ENCODE data around the gene OR2T2. TPM values are rescaled to one million over a fixed set of nuclear protein-coding genes. Genes with fewer than 3 reads are reported as not detected.
"Not testable (repeated sequence)": the region's sequence is repeated elsewhere in the genome, so short reads cannot be mapped to it uniquely, and the experiment has no call there.

The OR2T2 gene
- total and polyA plus RNA-seq, 7 donors, result not detected

- H3K9me3 ChIP-seq; H3K4me3 ChIP-seq; H3K36me3 ChIP-seq; DNase-seq; H3K27ac ChIP-seq; H3K27me3 ChIP-seq; intact Hi-C loops (cut with DNase I); H3K4me1 ChIP-seq: not testable (repeated sequence)
- WGBS, 2 donors, result 73 to 81% methylated on average over 3 of the region's 3 CpGs
Measured at GRCh38 chr1:248436303-248436702, 9.1 kb upstream of the OR2T2 start.

- DNase-seq; H3K4me3 ChIP-seq; H3K9me3 ChIP-seq; H3K27me3 ChIP-seq; H3K36me3 ChIP-seq; intact Hi-C loops (cut with DNase I); H3K27ac ChIP-seq; H3K4me1 ChIP-seq: not testable (repeated sequence)
- WGBS, 2 donors, result 35 to 64% methylated on average over 1 of the region's 1 CpG
Measured at GRCh38 chr1:248438668-248439067, 6.8 kb upstream of the OR2T2 start.

- not testable (repeated sequence) for H3K36me3 ChIP-seq
Measured at GRCh38 chr1:248439283-248439682, 6.2 kb upstream of the OR2T2 start.

DNA sequence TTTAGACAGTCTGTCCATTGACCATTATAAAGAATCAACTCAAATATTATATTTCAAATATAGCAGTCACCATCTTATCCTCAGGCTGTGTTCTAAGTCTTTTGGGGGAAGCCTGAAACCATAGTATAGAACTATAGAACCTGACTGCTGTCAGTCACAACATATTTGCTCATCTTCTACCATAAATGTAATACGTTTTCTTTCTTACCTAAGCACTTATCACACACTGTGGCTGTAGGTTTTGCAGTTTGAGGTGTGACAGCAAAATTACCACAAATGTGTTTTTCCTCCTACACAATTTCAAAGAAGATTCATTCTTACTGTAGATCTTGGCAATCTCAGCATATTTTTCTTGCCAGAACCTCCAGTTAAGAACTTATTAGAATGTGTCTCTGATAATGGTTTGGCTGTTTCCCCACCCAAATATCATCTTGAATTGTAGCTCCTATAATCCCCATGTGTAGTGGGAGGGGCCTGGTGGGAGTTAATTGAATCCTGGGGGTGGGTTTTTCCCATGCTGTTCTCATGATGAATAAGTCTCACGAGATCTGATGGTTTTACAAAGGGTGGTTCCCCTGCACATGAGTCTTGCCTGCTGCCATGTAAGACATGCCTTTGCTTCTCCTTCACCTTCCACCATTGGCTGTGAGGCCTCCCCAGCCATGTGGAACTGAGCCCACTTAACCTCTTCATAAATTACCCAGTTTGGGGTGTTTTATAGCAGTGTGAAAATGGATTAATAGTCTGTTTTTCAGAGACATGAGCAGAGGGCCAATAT, 2.7 kb upstream of the OR2T2 start:
- intact Hi-C loops (cut with DNase I); DNase-seq; H3K4me1 ChIP-seq; H3K9me3 ChIP-seq; H3K27ac ChIP-seq; H3K36me3 ChIP-seq; H3K27me3 ChIP-seq; H3K4me3 ChIP-seq: not testable (repeated sequence)
- WGBS, 2 donors, result 73 to 81% methylated on average over 1 of the region's 2 CpGs

More at GRCh38 chr1:248439283-248439682, 6.2 kb upstream of the OR2T2 start:
- intact Hi-C loops (cut with DNase I); H3K4me3 ChIP-seq; H3K27ac ChIP-seq; DNase-seq; H3K9me3 ChIP-seq; H3K27me3 ChIP-seq; H3K4me1 ChIP-seq: not testable (repeated sequence)
- 57 to 73% methylated on average over 5 of the region's 5 CpGs for WGBS, 2 donors

DNA sequence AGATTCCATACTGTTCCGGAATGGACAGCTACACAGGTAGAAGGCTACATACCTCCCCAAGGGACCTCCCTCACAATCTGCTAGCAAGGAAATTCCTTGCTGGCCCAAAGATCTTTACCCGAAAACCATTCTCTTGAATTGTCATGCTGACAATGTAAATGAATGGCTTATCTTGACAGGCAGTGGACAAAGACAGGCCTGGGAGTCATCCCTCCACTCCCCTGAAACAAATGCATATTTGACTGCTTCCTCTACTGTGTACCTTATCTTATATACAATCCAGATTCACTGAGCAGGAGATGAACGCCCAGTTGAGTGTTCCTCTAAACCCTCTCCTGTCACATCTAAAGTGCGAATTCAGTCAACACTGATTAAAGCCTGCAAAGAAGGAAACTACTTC, 834 bp upstream of the OR2T2 start:
- WGBS, 2 donors, result 80 to 84% methylated on average over 4 of the region's 4 CpGs
- H3K27ac ChIP-seq; DNase-seq; H3K27me3 ChIP-seq; H3K36me3 ChIP-seq; intact Hi-C loops (cut with DNase I); H3K4me1 ChIP-seq; H3K9me3 ChIP-seq; H3K4me3 ChIP-seq: not testable (repeated sequence)

- H3K27me3 ChIP-seq; H3K36me3 ChIP-seq; H3K4me1 ChIP-seq; H3K9me3 ChIP-seq; H3K27ac ChIP-seq; H3K4me3 ChIP-seq; intact Hi-C loops (cut with DNase I); DNase-seq: not testable (repeated sequence)
- WGBS, 2 donors, result no CpG with 5 or more reads among the region's 4 CpGs
Measured at GRCh38 chr1:248448409-248449074, 3.1 kb downstream of the OR2T2 start.

DNA sequence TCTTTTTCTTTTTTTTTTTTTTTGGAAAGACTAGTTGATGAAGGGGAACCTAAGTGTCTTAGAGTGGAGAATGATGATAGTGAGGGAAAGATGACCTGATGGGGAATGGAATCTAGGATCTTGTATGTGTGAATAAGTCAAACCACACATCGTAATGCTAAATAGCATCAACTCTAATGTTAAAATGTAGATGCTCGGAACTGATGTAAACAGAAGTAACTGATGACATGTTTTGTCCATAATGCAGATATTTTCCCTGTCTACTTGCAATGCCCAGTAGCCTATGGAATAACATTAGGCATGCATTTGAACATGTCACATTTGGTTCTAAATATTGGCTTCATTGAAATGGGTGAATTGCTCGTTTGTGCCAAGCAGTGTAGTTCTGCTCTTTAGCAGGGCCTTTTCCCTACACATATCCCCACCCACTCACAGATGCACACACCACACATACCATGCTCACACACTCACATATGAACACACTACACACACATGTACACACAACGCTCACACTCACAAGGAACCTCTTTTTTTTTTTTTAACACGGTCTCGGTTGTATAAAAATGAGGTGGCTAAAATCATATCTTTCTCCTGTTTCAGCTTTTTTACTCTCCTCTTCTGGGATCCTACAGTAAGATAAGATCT, 4.5 kb downstream of the OR2T2 start:
- H3K9me3 ChIP-seq; H3K27me3 ChIP-seq; H3K4me1 ChIP-seq; intact Hi-C loops (cut with DNase I); H3K4me3 ChIP-seq; DNase-seq; H3K27ac ChIP-seq; H3K36me3 ChIP-seq: not testable (repeated sequence)
- WGBS, 2 donors, result 84 to 87% methylated on average over 5 of the region's 6 CpGs

- H3K27me3 ChIP-seq; H3K4me1 ChIP-seq; H3K36me3 ChIP-seq; H3K9me3 ChIP-seq; H3K4me3 ChIP-seq; H3K27ac ChIP-seq; intact Hi-C loops (cut with DNase I); DNase-seq: not testable (repeated sequence)
- WGBS, 2 donors, result 60 to 62% methylated on average over 2 of the region's 5 CpGs
Measured at GRCh38 chr1:248450466-248451145, 5.2 kb downstream of the OR2T2 start.

- H3K4me3 ChIP-seq; H3K27me3 ChIP-seq; H3K36me3 ChIP-seq; H3K4me1 ChIP-seq; H3K27ac ChIP-seq; H3K9me3 ChIP-seq; intact Hi-C loops (cut with DNase I); DNase-seq: not testable (repeated sequence)
- WGBS, 2 donors, result 87 to 95% methylated on average over 7 of the region's 7 CpGs
Measured at GRCh38 chr1:248453619-248454018, 8.2 kb downstream of the OR2T2 start.

GRCh38 chr1:248455045-248455444, 9.6 kb downstream of the OR2T2 start:
- DNase-seq; H3K27me3 ChIP-seq; intact Hi-C loops (cut with DNase I); H3K27ac ChIP-seq; H3K36me3 ChIP-seq; H3K9me3 ChIP-seq; H3K4me3 ChIP-seq; H3K4me1 ChIP-seq: not testable (repeated sequence)
- 64 to 72% methylated on average over 1 to 2 of the region's 4 CpGs for WGBS, 2 donors

GRCh38 chr1:248456635-248457034, 11.2 kb downstream of the OR2T2 start:
- H3K36me3 ChIP-seq; H3K4me3 ChIP-seq; intact Hi-C loops (cut with DNase I); H3K27ac ChIP-seq; H3K4me1 ChIP-seq; H3K9me3 ChIP-seq; H3K27me3 ChIP-seq; DNase-seq: not testable (repeated sequence)
- WGBS, 2 donors, result no CpG with 5 or more reads among the region's 2 CpGs

DNA sequence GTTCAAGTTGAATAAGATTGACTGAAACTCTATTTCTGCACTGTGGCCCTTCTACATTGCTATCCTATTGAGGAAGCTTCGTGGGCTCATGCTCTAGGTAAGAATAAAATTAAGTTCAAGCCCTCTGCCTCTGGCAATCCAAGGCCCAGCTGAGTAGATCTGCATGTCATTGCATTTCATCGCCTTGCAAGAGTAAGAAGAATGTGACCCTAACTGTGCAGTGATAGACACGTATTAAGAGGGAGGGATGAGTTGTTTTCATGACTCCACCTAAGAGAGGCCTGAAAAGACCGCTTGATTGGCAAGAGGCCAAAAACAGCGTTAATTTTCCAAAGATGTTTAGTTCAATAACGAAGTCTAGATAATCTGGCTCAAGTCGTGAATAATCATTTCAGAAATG, 13.7 kb downstream of the OR2T2 start:
- DNase-seq; H3K27me3 ChIP-seq; H3K4me1 ChIP-seq; H3K9me3 ChIP-seq; H3K4me3 ChIP-seq; H3K27ac ChIP-seq; intact Hi-C loops (cut with DNase I); H3K36me3 ChIP-seq: not testable (repeated sequence)
- 71 to 81% methylated on average over 7 of the region's 7 CpGs for WGBS, 2 donors

All from sigmoid colon (tissue), 7 donors.